IMR-90 (cell line): Measurements from ENCODE around the gene CD300H. TPM values are rescaled to one million over a fixed set of nuclear protein-coding genes. Genes with fewer than 3 reads are reported as not detected.

Experiments used
- ATAC-seq: fragments of 200-7000 bp; cut with Tn5 transposase; 2 replicates; pipeline ENCODE4 v1.9.1; 2020; ENCODE audit warnings: low read depth, mild to moderate bottlenecking, moderate library complexity
- BruUV-seq: library from RNA; stranded (reverse); fragments of 400-500 nt; replicated peaks from 2 replicates; lab custom pipeline; 2021; lab: Mats Ljungman, UMichigan
- CTCF ChIA-PET: fragments of 300-600 bp; formaldehyde crosslinking; extraction: SDS; loops from one replicate; lab custom pipeline; 2021; ENCODE audit warnings: antibody characterized with exemption; lab: Yijun Ruan, JAX
- POLR2A ChIA-PET: fragments of 300-600 bp; sonication (Branson Sonifier 250); formaldehyde crosslinking; loops from one replicate; lab custom pipeline; 2022; ENCODE audit warnings: antibody characterized with exemption; ENCODE audit not compliant: unreplicated experiment; lab: Charles Lee
- DNase-seq: peaks from one replicate; pipeline ENCODE4 v3.0.0; 2013
- H2AFZ ChIP-seq: replicated peaks from 2 replicates; pipeline ENCODE3; 2013; ENCODE audit warnings: low read length, mild to moderate bottlenecking; ENCODE audit not compliant: poor library complexity
- H2AK5ac ChIP-seq: 2 replicates; pipeline ENCODE4 v1.6.1; 2013; ENCODE audit warnings: low read depth, low read length, inconsistent platforms
- H2AK9ac ChIP-seq: replicated peaks from 2 replicates; pipeline ENCODE3; 2013; ENCODE audit warnings: mild to moderate bottlenecking, low read depth, low read length, moderate library complexity; ENCODE audit not compliant: poor library complexity
- H2BK120ac ChIP-seq: 2 replicates; pipeline ENCODE4 v1.6.1; 2013; ENCODE audit warnings: low read depth, low read length, inconsistent platforms
- H2BK15ac ChIP-seq: 3 replicates; pipeline ENCODE4 v1.6.1; 2013; ENCODE audit warnings: low read depth, low read length, inconsistent platforms
- H2BK20ac ChIP-seq: 2 replicates; pipeline ENCODE4 v1.6.1; 2013; ENCODE audit warnings: low read depth, mild to moderate bottlenecking, inconsistent platforms, low read length, moderate library complexity
- H2BK5ac ChIP-seq: 2 replicates; pipeline ENCODE4 v1.6.1; 2013; ENCODE audit warnings: mild to moderate bottlenecking, low read depth, low read length, inconsistent platforms; ENCODE audit not compliant: poor library complexity, severe bottlenecking
- H3K14ac ChIP-seq: replicated peaks from 2 replicates; pipeline ENCODE4 v1.6.1; 2013; ENCODE audit warnings: low read depth, low read length, inconsistent platforms
- H3K18ac ChIP-seq: 2 replicates; pipeline ENCODE4 v1.6.1; 2013; ENCODE audit warnings: low read depth, low read length, control low read depth
- H3K23ac ChIP-seq: 2 replicates; pipeline ENCODE4 v1.6.1; 2013; ENCODE audit warnings: low read depth, low read length, inconsistent platforms
- H3K27ac ChIP-seq: 2 replicates; pipeline ENCODE4 v1.5.1; 2013; ENCODE audit warnings: mild to moderate bottlenecking, control low read depth, low read length; ENCODE audit not compliant: insufficient read depth
- H3K27me3 ChIP-seq: 2 replicates; pipeline ENCODE4 v1.6.1; 2013; ENCODE audit warnings: low read length; ENCODE audit not compliant: control insufficient read depth, insufficient read depth
- H3K36me3 ChIP-seq: 2 replicates; pipeline ENCODE4 v1.6.1; 2013; ENCODE audit warnings: low read length, mixed read lengths; ENCODE audit not compliant: control insufficient read depth, insufficient read depth
- H3K4ac ChIP-seq: 2 replicates; pipeline ENCODE4 v1.6.1; 2013; ENCODE audit warnings: low read depth, low read length, inconsistent platforms
- H3K4me1 ChIP-seq: 2 replicates; pipeline ENCODE4 v1.6.1; 2013; ENCODE audit warnings: low read length, mixed read lengths; ENCODE audit not compliant: control insufficient read depth, insufficient read depth
- H3K4me2 ChIP-seq: 2 replicates; pipeline ENCODE4 v1.6.1; 2013; ENCODE audit warnings: low read depth, mild to moderate bottlenecking, control low read depth, low read length, moderate library complexity
- H3K4me3 ChIP-seq: 2 replicates; pipeline ENCODE4 v1.5.1; 2013; ENCODE audit warnings: low read depth, mild to moderate bottlenecking, control low read depth, low read length, moderate library complexity; ENCODE audit not compliant: insufficient read depth
- H3K56ac ChIP-seq: 2 replicates; pipeline ENCODE4 v1.6.1; 2013; ENCODE audit warnings: low read length, inconsistent platforms; ENCODE audit not compliant: insufficient read depth; ENCODE audit errors: extremely low read depth
- H3K79me1 ChIP-seq, 2 experiments: 2 replicates each; pipeline ENCODE4 v1.6.1; 2013; ENCODE audit warnings: low read length in 2 of 2, inconsistent platforms in 1 of 2, low read depth in 1 of 2
- H3K9ac ChIP-seq: 2 replicates; pipeline ENCODE4 v1.6.1; 2013; ENCODE audit warnings: low read depth, low read length, control low read depth
- H3K9me1 ChIP-seq: 2 replicates; pipeline ENCODE4 v1.6.1; 2013; ENCODE audit warnings: low read length, inconsistent platforms; ENCODE audit not compliant: insufficient read depth
- H3K9me3 ChIP-seq: 2 replicates; pipeline ENCODE4 v1.6.1; 2013; ENCODE audit warnings: low read length; ENCODE audit not compliant: control insufficient read depth, insufficient read depth
- H4K20me1 ChIP-seq: 2 replicates; pipeline ENCODE4 v1.6.1; 2013; ENCODE audit warnings: low read length, inconsistent platforms; ENCODE audit not compliant: insufficient read depth
- H4K5ac ChIP-seq: 2 replicates; pipeline ENCODE4 v1.6.1; 2013; ENCODE audit warnings: mild to moderate bottlenecking, low read depth, low read length, control low read depth
- H4K8ac ChIP-seq, 2 experiments: 2 replicates each; pipeline ENCODE4 v1.6.1; 2013; ENCODE audit warnings: low read depth in 2 of 2, low read length in 2 of 2, control low read depth in 1 of 2, inconsistent platforms in 1 of 2
- H4K91ac ChIP-seq: 2 replicates; pipeline ENCODE4 v1.6.1; 2013; ENCODE audit warnings: low read depth, low read length, inconsistent platforms; ENCODE audit not compliant: insufficient read depth
- BHLHE40 ChIP-seq: fragments of 150-350 bp; IDR thresholded peaks from 2 replicates; pipeline ENCODE4 v1.6.1; 2016; ENCODE audit warnings: mild to moderate bottlenecking, low read depth, low read length
- CEBPB ChIP-seq: IDR thresholded peaks from 2 replicates; pipeline ENCODE4 v1.6.1; 2012; ENCODE audit warnings: low read depth, low read length, improper control_type of control experiment
- CHD1 ChIP-seq: IDR thresholded peaks from 2 replicates; pipeline ENCODE4 v1.6.1; 2012; ENCODE audit warnings: low read depth, low read length, improper control_type of control experiment
- FOS ChIP-seq: fragments of 150-350 bp; IDR thresholded peaks from 2 replicates; pipeline ENCODE4 v1.6.1; 2016; ENCODE audit warnings: low read depth, low read length
- MAFK ChIP-seq: IDR thresholded peaks from 2 replicates; pipeline ENCODE4 v1.6.1; 2012; ENCODE audit warnings: low read depth, low read length, improper control_type of control experiment
- MAZ ChIP-seq: IDR thresholded peaks from 2 replicates; pipeline ENCODE4 v1.6.1; 2012; ENCODE audit warnings: low read depth, mild to moderate bottlenecking, low read length, improper control_type of control experiment, moderate library complexity, borderline replicate concordance
- MXI1 ChIP-seq: IDR thresholded peaks from 2 replicates; pipeline ENCODE4 v1.6.1; 2012; ENCODE audit warnings: low read depth, mild to moderate bottlenecking, low read length, moderate library complexity, borderline replicate concordance
- NFE2L2 ChIP-seq: fragments of 150-350 bp; IDR thresholded peaks from 2 replicates; pipeline ENCODE4 v1.6.1; 2016; ENCODE audit warnings: low read depth, mild to moderate bottlenecking, low read length
- POLR2A ChIP-seq: IDR thresholded peaks from 2 replicates; pipeline ENCODE4 v1.6.1; 2012; ENCODE audit warnings: mild to moderate bottlenecking, low read depth, low read length
- RAD21 ChIP-seq: IDR thresholded peaks from 2 replicates; pipeline ENCODE4 v1.6.1; 2012; ENCODE audit warnings: low read length, improper control_type of control experiment
- RCOR1 ChIP-seq: IDR thresholded peaks from 2 replicates; pipeline ENCODE4 v1.6.1; 2012; ENCODE audit warnings: mild to moderate bottlenecking, low read length, improper control_type of control experiment; ENCODE audit not compliant: insufficient replicate concordance
- RFX5 ChIP-seq: IDR thresholded peaks from 2 replicates; pipeline ENCODE4 v1.8.0; 2012; ENCODE audit warnings: low read depth, mild to moderate bottlenecking, low read length, moderate library complexity
- SMC3 ChIP-seq: fragments of 150-350 bp; IDR thresholded peaks from 2 replicates; pipeline ENCODE4 v1.6.1; 2016; ENCODE audit warnings: low read depth, mild to moderate bottlenecking, antibody characterized with exemption, low read length, moderate library complexity
- WGBS, 2 experiments: methylation state at CpG; one replicate each; pipeline versions ENCODE4 v1.1.5 to v1.1.7; 2013; ENCODE audit warnings: missing lambda C conversion rate in 2 of 2; ENCODE audit not compliant: insufficient read length in 1 of 2; ENCODE audit errors: extremely low coverage in 2 of 2; 5-methylcytosine and 5-hydroxymethylcytosine counted together
- dilution Hi-C: fragments of 300-500 bp; cut with HindIII; formaldehyde crosslinking; loops from one replicate; pipeline ENCODE4 v1.14.3; 2018; ENCODE audit warnings: low sequenced_read_pairs; ENCODE audit not compliant: unreplicated experiment
- in situ Hi-C: fragments of 300-500 bp; cut with MboI; formaldehyde crosslinking; loops from 3 replicates; pipeline ENCODE4 v1.14.3; 2019; ENCODE audit warnings: low sequenced_read_pairs, inconsistent platforms, mixed read lengths
- intact Hi-C: fragments of 100-400 bp; cut with micrococcal nuclease; formaldehyde crosslinking; loops from 2 replicates; pipeline ENCODE4 v1.10.0; 2022
- polyA plus RNA-seq, 3 experiments: library from polyadenylated mRNA; depleted of rRNA; stranded (reverse); fragments of >200 nt; gene quantifications; 2 replicates each; pipeline ENCODE4 v1.2.3, GENCODE V29; 2012; ENCODE audit warnings: low replicate concordance in 1 of 3
- total RNA-seq: library from RNA; depleted of rRNA; stranded (reverse); fragments of >200 nt; gene quantifications from 2 replicates; pipeline ENCODE4 v1.2.3, GENCODE V29; 2012
- TF ChIP-seq, protein P1 (sequence below): fragments of 150-350 bp; IDR thresholded peaks from 2 replicates; pipeline ENCODE4 v1.6.1; 2017; ENCODE audit warnings: mild to moderate bottlenecking, antibody characterized with exemption, low read length, low read depth
- TF ChIP-seq, protein P2 (sequence below): fragments of 150-350 bp; IDR thresholded peaks from 2 replicates; pipeline ENCODE4 v1.6.1; 2016; ENCODE audit warnings: low read depth, mild to moderate bottlenecking, low read length, moderate library complexity, borderline replicate concordance
- TF ChIP-seq, protein P3 (sequence below): conservative IDR thresholded peaks from 2 replicates; pipeline ENCODE4 v1.5.1; 2012; ENCODE audit warnings: mild to moderate bottlenecking, low read depth, low read length, improper control_type of control experiment

Gene CD300H
- total and polyA plus RNA-seq, 2 of the 4 experiments (the other 2 are of a cell fraction), result not detected

DNA sequence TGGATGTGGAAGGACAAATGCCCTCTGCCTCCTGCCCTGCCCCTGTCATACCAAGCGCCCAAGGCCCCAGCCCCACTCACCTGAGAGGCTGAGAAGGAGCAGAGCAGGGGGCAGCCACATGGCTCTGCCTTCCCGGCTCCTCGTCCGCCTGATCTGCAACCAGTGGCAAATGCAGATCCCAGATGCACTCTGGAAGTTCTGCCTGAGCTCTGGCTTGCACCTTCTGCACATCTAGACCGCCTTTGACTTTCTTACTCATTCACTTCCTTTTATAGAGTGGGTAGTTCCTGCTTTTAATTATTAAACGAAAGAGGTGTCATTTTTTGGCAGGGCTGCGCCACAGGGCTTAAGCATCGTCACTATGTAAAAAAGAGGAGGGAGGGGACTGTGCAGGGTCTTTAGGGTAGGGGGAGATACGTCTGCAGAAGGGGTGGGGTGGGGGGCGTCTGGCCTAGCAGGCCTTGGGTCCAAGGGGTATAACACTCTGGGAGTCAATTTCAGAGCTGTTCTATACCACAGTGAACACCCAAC is 36.0 kb downstream of the CD300H start, which contains the start of gene CD300LB:
Gene CD300LB (minus strand): TSS at position 245 of the 531 bp plus-strand sequence. CDS start 125 bp downstream, at position 120.
- Histone ChIP-seq H2BK15ac (no peak within 1 kb of the TSS), H3K27ac (no peak within 1 kb of the TSS), H2AK5ac (no peak within 1 kb of the TSS), H3K27me3 (no peaks in the 10 kb centered on the region), H2BK20ac (no peak within 1 kb of the TSS), H3K9me3 (peaks cover 27% of the 10 kb centered on the region), H3K9me1 (no peaks in the 10 kb centered on the region), H3K56ac (no peak within 1 kb of the TSS), H3K14ac (no peak within 1 kb of the TSS), H2BK120ac (no peak within 1 kb of the TSS), H3K36me3 (no peaks in the 10 kb centered on the region), H3K4me2 (no peak within 1 kb of the TSS), H3K4ac (no peak within 1 kb of the TSS), H3K4me1 (no peaks in the 10 kb centered on the region), H2AK9ac (no peak within 1 kb of the TSS), H3K9ac (no peak within 1 kb of the TSS), H3K79me1 (no peaks in the 10 kb centered on the region), H3K18ac (no peak within 1 kb of the TSS), H3K23ac (no peak within 1 kb of the TSS), H4K8ac (no peak within 1 kb of the TSS), H4K91ac (no peak within 1 kb of the TSS), H4K5ac (no peak within 1 kb of the TSS), H2AFZ (no peak within 1 kb of the TSS), H2BK5ac (no peak within 1 kb of the TSS), H4K20me1 (no peaks in the 10 kb centered on the region), H3K4me3 (no peak within 1 kb of the TSS)
- ChIA-PET CTCF (no interaction called here), POLR2A (no interaction called here)
- intact Hi-C loops, result no loop called here
- BruUV-seq, result no TSS peak
- dilution Hi-C loops, result no loop called here
- ATAC-seq (no peak), DNase-seq (no peak)
- TF ChIP-seq BHLHE40 (no peak), POLR2A (no peak), NFE2L2 (no peak), FOS (no peak), RFX5 (no peak), CEBPB (no peak), SMC3 (no peak), CHD1 (no peak), MAFK (no peak), RCOR1 (no peak), MXI1 (no peak), RAD21 (no peak), MAZ (no peak)
- TF ChIP-seq, protein P1, sequence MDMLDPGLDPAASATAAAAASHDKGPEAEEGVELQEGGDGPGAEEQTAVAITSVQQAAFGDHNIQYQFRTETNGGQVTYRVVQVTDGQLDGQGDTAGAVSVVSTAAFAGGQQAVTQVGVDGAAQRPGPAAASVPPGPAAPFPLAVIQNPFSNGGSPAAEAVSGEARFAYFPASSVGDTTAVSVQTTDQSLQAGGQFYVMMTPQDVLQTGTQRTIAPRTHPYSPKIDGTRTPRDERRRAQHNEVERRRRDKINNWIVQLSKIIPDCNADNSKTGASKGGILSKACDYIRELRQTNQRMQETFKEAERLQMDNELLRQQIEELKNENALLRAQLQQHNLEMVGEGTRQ, result no peak
- TF ChIP-seq, protein P2, sequence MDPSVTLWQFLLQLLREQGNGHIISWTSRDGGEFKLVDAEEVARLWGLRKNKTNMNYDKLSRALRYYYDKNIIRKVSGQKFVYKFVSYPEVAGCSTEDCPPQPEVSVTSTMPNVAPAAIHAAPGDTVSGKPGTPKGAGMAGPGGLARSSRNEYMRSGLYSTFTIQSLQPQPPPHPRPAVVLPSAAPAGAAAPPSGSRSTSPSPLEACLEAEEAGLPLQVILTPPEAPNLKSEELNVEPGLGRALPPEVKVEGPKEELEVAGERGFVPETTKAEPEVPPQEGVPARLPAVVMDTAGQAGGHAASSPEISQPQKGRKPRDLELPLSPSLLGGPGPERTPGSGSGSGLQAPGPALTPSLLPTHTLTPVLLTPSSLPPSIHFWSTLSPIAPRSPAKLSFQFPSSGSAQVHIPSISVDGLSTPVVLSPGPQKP, result no peak
- TF ChIP-seq, protein P3, sequence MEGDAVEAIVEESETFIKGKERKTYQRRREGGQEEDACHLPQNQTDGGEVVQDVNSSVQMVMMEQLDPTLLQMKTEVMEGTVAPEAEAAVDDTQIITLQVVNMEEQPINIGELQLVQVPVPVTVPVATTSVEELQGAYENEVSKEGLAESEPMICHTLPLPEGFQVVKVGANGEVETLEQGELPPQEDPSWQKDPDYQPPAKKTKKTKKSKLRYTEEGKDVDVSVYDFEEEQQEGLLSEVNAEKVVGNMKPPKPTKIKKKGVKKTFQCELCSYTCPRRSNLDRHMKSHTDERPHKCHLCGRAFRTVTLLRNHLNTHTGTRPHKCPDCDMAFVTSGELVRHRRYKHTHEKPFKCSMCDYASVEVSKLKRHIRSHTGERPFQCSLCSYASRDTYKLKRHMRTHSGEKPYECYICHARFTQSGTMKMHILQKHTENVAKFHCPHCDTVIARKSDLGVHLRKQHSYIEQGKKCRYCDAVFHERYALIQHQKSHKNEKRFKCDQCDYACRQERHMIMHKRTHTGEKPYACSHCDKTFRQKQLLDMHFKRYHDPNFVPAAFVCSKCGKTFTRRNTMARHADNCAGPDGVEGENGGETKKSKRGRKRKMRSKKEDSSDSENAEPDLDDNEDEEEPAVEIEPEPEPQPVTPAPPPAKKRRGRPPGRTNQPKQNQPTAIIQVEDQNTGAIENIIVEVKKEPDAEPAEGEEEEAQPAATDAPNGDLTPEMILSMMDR, result no peak
- whole genome bisulfite sequencing, 2 experiments, result no CpG with 5 or more reads among the region's 10 CpGs
- in situ Hi-C loops, result no loop called here
